Measurements from ENCODE around the gene HAVCR1. TPM values are rescaled to one million over a fixed set of nuclear protein-coding genes. Genes with fewer than 3 reads are reported as not detected.
"Not testable (repeated sequence)": the region's sequence is repeated elsewhere in the genome, so short reads cannot be mapped to it uniquely, and the experiment has no call there.

HAVCR1 gene
- total and polyA plus RNA-seq, 11 donors = 0.18 to 0.56 TPM; not detected in 9

DNA sequence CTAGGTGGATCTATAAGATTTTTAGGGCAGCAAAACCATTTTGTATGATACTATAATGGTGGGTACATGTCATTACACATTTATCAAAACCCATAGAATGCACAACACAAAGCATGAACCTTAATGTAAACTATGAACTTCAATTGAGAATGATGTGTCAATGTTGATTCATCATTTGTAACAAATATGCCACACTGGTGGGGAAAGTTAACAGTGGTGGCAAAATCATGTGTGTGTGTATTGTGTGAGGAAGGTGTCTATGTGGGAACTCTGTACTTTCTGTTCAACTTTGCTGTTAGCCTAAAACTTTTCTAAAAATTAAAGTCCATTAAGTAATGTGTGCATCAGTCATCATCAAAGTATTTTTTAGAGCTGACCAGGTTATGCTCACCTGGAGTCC, 38.9 kb downstream of the HAVCR1 start:
- ATAC-seq (no peak), DNase-seq (no peak)
- Histone ChIP-seq H3K27me3 (no peaks in the 10 kb centered on the region), H3K36me3 (no peaks in the 10 kb centered on the region), H3K9me3 (peaks cover 0 to 29% (median 9%) of the 10 kb centered on the region in 12 donors), H3K27ac (peak overlapping the region in 1 of 12 donors; percentile 13), H3K4me3 (no peak overlapping the region), H3K4me1 (peaks cover 0 to 8% (median 0%) of the 10 kb centered on the region in 12 donors)
- no peak for TF ChIP-seq CTCF (IDR thresholded peaks at IDR 0.05)
- intact Hi-C loops (cut with DNase I) = no loop called here

DNA sequence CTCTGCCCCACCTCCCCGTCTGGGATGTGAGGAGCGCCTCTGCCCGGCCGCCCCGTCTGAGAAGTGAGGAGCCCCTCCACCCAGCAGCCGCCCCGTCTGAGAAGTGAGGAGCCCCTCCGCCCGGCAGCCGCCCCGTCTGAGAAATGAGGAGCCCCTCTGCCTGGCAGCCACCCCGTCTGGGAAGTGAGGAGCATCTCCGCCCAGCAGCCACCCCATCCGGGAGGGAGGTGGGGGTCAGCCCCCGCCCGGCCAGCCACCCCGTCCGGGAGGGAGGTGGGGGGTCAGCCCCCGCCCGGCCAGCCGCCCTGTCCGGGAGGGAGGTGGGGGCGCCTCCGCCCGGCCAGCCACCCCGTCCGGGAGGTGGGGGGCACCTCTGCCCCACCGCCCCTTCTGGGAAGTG, 44.8 kb downstream of the HAVCR1 start:
- H3K27me3 ChIP-seq; H3K4me1 ChIP-seq; H3K36me3 ChIP-seq; DNase-seq; intact Hi-C loops (cut with DNase I); ATAC-seq; H3K4me3 ChIP-seq; H3K27ac ChIP-seq: not testable (repeated sequence)
- peaks cover 0 to 29% (median 12%) of the 10 kb centered on the region in 12 donors for H3K9me3 ChIP-seq
- WGBS, 4 donors = 88 to 94% (median 90%) methylated on average over 6 to 26 of the region's 28 CpGs

- 62 to 78% (median 73%) methylated on average over 2 of the region's 2 CpGs for WGBS, 4 donors
- no peak for TF ChIP-seq CTCF (IDR thresholded peaks at IDR 0.05)
These were observed 52.7 kb downstream of the HAVCR1 start for GRCh38 chr5:157006262-157006661.

DNA sequence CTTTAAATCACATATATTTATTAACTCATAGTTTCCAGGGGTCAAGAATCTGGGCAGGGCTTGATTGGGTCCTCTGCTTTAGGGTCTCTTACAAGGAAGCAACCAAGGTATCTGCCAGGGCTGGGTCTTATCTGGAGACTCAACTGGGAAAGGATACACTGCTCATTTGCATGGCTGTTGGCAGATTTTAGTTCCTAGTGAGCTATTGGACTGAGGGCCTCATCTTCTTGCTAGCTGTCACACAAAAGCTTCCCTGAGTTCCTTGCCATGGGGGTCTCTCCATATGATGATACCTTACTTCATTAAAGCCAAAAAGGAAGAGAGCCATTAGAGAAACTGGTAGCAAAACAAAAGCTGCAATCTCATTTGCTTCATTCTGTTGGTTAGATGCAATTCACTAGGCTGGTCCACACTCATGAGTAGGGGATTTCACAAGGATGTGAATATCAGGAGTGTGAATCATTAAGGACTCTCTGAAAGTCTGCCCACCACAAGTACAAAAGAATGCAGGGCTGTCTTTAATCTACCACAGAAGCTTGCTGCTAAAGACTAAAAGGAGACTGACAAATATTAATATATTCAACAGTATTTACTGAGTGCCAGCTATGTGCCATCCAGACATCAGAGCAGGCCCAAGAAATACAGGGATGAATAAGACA, 53.9 kb downstream of the HAVCR1 start:
- Histone ChIP-seq H3K9me3 (peaks cover 0 to 14% (median 9%) of the 10 kb centered on the region in 12 donors), H3K27me3 (no peaks in the 10 kb centered on the region), H3K4me1 (no peaks in the 10 kb centered on the region), H3K4me3 (no peak overlapping the region), H3K27ac (no peak overlapping the region), H3K36me3 (no peaks in the 10 kb centered on the region)
- ATAC-seq (no peak), DNase-seq (no peak)
- TF ChIP-seq POLR2A (IDR thresholded peaks at IDR 0.05) = no peak
- TF ChIP-seq CTCF (IDR thresholded peaks at IDR 0.05) = no peak
- intact Hi-C loops (cut with DNase I) = no loop called here

More at GRCh38 chr5:157006262-157006661, 52.7 kb downstream of the HAVCR1 start:
- Histone ChIP-seq H3K4me1 (no peaks in the 10 kb centered on the region), H3K4me3 (no peak overlapping the region), H3K9me3 (peaks cover 0 to 2% (median 0%) of the 10 kb centered on the region in 12 donors), H3K27ac (no peak overlapping the region), H3K36me3 (no peaks in the 10 kb centered on the region), H3K27me3 (no peaks in the 10 kb centered on the region)
- ATAC-seq (no peak), DNase-seq (no peak)
- intact Hi-C loops (cut with DNase I) = no loop called here

GRCh38 chr5:156991714-156992113, 67.2 kb downstream of the HAVCR1 start:
- Histone ChIP-seq H3K4me3 (no peak overlapping the region), H3K36me3 (no peaks in the 10 kb centered on the region), H3K4me1 (no peaks in the 10 kb centered on the region), H3K27me3 (no peaks in the 10 kb centered on the region), H3K27ac (no peak overlapping the region), H3K9me3 (peaks cover 0 to 3% (median 0%) of the 10 kb centered on the region in 12 donors)
- no peak for ATAC-seq
- no peak for TF ChIP-seq POLR2A (IDR thresholded peaks at IDR 0.05)
- no peak for TF ChIP-seq CTCF (IDR thresholded peaks at IDR 0.05)
- intact Hi-C loops (cut with DNase I) = no loop called here
- no peak for DNase-seq
- 81 to 82% (median 82%) methylated on average over 4 of the region's 4 CpGs for WGBS, 4 donors
